ENCODE data around the gene FREY1. TPM values are rescaled to one million over a fixed set of nuclear protein-coding genes. Genes with fewer than 3 reads are reported as not detected.
A peak's percentile ranks its signal among the peaks of the same experiment; 100 is the strongest.

The FREY1 gene
- total and polyA plus RNA-seq, 2 of the 13 experiments (the other 11 are each of a cell fraction or from before 2014, with no cell fraction given): 0.44 to 0.73 TPM

- in situ Hi-C loops (cut with HindIII; ENCODE audit: extremely low pct_ligation_motif_present, low pct_unique_long_range_greater_than_20kb) (no loop called here), intact Hi-C loops (cut with micrococcal nuclease; ENCODE audit: unreplicated experiment) (loop anchor here (5.0 kb wide), 1 partner anchor 74 kb away; the partner anchor contains the start of gene CRY2)
- Histone ChIP-seq H2AFZ (ENCODE audit: low read length) (no peak overlapping the region), H3K27me3 (ENCODE audit: control insufficient read depth in 1 of 2, insufficient read depth in 2 of 2, low read length in 2 of 2) (peaks cover 0 to 1% of the 10 kb centered on the region in 2 experiments; a peak in 1 of 5 replicates), H3K4me3 (replicated peaks in 1 of 3; ENCODE audit: insufficient read depth in 1 of 3, low read depth in 2 of 3, low read length in 3 of 3) (peak overlapping the region in 1 of 3 experiments; percentile 76; a peak in 2 of 6 replicates), H4K20me1 (ENCODE audit: insufficient read depth, low read length) (no peaks in the 10 kb centered on the region), H3K27ac (ENCODE audit: extremely low read length, insufficient read depth, low read length) (no peak overlapping the region), H3K36me3 (replicated peaks in 1 of 2; ENCODE audit: control insufficient read depth in 1 of 2, insufficient read depth in 2 of 2, low read length in 2 of 2) (no peaks in the 10 kb centered on the region; a peak in 1 of 5 replicates), H3K4me2 (ENCODE audit: low read depth, low read length) (peak overlapping the region; percentile 91), H3K9me3 (ENCODE audit: low read length) (no peaks in the 10 kb centered on the region), H3K9ac (ENCODE audit: insufficient read depth, low read depth, low read length) (peak overlapping the region; percentile 56; the same call in 1 of the 2 replicates), H3K4me1 (ENCODE audit: insufficient read depth, low read length) (peaks cover 41% of the 10 kb centered on the region), H3K79me2 (ENCODE audit: insufficient read depth, low read length) (peaks cover 12% of the 10 kb centered on the region)
- CTCF ChIA-PET (ENCODE audit: low intra/inter-chr PET ratio, low total read pairs): no interaction called here
- POLR2A ChIA-PET: no interaction called here
- BruUV-seq (replicated peaks): no TSS peak
- no peak for FAIRE-seq
- no peak for ATAC-seq
- TF ChIP-seq ZNF768 (CRISPR knock-in tag; IDR thresholded peaks at IDR 0.05): 0 out of 2 replicates have a peak, but pooled peaks have one; percentile 0
- TF ChIP-seq MZF1 (CRISPR knock-in tag; IDR thresholded peaks at IDR 0.05; ENCODE audit: borderline replicate concordance): no peak
- TF ChIP-seq CCAR2 (optimal IDR thresholded peaks at IDR 0.05; ENCODE audit: low read depth, low read length): no peak
- TF ChIP-seq ZNF770 (CRISPR knock-in tag; IDR thresholded peaks at IDR 0.05): peak; percentile 96
- TF ChIP-seq SNAPC4 (CRISPR knock-in tag; IDR thresholded peaks at IDR 0.05): no peak
- DNase-seq (ENCODE audit: low spot score): no peak
- 80% methylated on average over 3 of the region's 6 CpGs for WGBS (ENCODE audit: low lambda C conversion rate)
These were observed 13.7 kb upstream of the FREY1 start for GRCh38 chr11:45920531-45921477.
